SK-N-SH treated with all-trans-retinoic acid at 6 μM for 48 hours (cell line): Measurements from ENCODE around the gene ARHGEF3.

ENCODE experiments used
- ATAC-seq: fragments of 200-7000 bp; cut with Tn5 transposase; 3 replicates; pipeline ENCODE4 v1.9.1; 2020; ENCODE audit warnings: mild to moderate bottlenecking, moderate library complexity
- ARNTL ChIP-seq: fragments of 450-650 bp; formaldehyde crosslinking; IDR thresholded peaks from 2 replicates; pipeline ENCODE4 v1.5.0; 2020; ENCODE audit warnings: low read depth, mild to moderate bottlenecking, moderate library complexity, borderline replicate concordance
- BACH2 ChIP-seq: fragments of 250-450 bp; sonication (Bioruptor Pico); IDR thresholded peaks from 2 replicates; pipeline ENCODE4 v1.9.0; 2021; ENCODE audit warnings: mild to moderate bottlenecking, borderline replicate concordance
- CREB5 ChIP-seq: fragments of 250-450 bp; sonication (Bioruptor Pico); IDR thresholded peaks from 2 replicates; pipeline ENCODE4 v1.5.1; 2020; ENCODE audit warnings: low read depth, mild to moderate bottlenecking, moderate library complexity
- ESRRG ChIP-seq: fragments of 250-450 bp; sonication (Bioruptor Pico); IDR thresholded peaks from 2 replicates; pipeline ENCODE4 v1.6.1; 2021; ENCODE audit warnings: mild to moderate bottlenecking
- ISL1 ChIP-seq: fragments of 250-450 bp; sonication (Bioruptor Pico); IDR thresholded peaks from 2 replicates; pipeline ENCODE4 v2.1.2; 2022; ENCODE audit warnings: mild to moderate bottlenecking, moderate library complexity
- OSR1 ChIP-seq: fragments of 250-450 bp; sonication (Bioruptor Pico); IDR thresholded peaks from 2 replicates; pipeline ENCODE4 v1.8.0; 2022; ENCODE audit warnings: moderate library complexity, mild to moderate bottlenecking, inconsistent platforms
- PATZ1 ChIP-seq: fragments of 250-450 bp; sonication (Bioruptor Pico); IDR thresholded peaks from 2 replicates; pipeline ENCODE4 v1.8.0; 2020; ENCODE audit warnings: mild to moderate bottlenecking, moderate library complexity, borderline replicate concordance
- POU6F1 ChIP-seq: fragments of 250-450 bp; sonication (Bioruptor Pico); IDR thresholded peaks from 2 replicates; pipeline ENCODE4 v1.8.0; 2021; ENCODE audit warnings: low read depth, mild to moderate bottlenecking, moderate library complexity, borderline replicate concordance
- PPARA ChIP-seq: fragments of 250-450 bp; sonication (Bioruptor Pico); IDR thresholded peaks from 2 replicates; pipeline ENCODE4 v1.5.0; 2020; ENCODE audit warnings: mild to moderate bottlenecking, borderline replicate concordance
- SNAI2 ChIP-seq: fragments of 250-450 bp; sonication (Bioruptor Pico); IDR thresholded peaks from 2 replicates; pipeline ENCODE4 v1.5.0; 2020; ENCODE audit warnings: mild to moderate bottlenecking, moderate library complexity
- TCF4 ChIP-seq: fragments of 250-450 bp; sonication (Bioruptor Pico); IDR thresholded peaks from 2 replicates; pipeline ENCODE4 v1.8.0; 2021; ENCODE audit warnings: mild to moderate bottlenecking, moderate library complexity, borderline replicate concordance
- TOX ChIP-seq: fragments of 250-450 bp; sonication (Bioruptor Pico); IDR thresholded peaks from 2 replicates; pipeline ENCODE4 v1.8.0; 2021; ENCODE audit warnings: mild to moderate bottlenecking, moderate library complexity, borderline replicate concordance
- TSHZ2 ChIP-seq: fragments of 250-450 bp; sonication (Bioruptor Pico); IDR thresholded peaks from 2 replicates; pipeline ENCODE4 v1.5.0; 2020; ENCODE audit warnings: mild to moderate bottlenecking, moderate library complexity
- ZC3H10 ChIP-seq: fragments of 250-450 bp; sonication (Bioruptor Pico); IDR thresholded peaks from 2 replicates; pipeline ENCODE4 v1.5.1; 2021; ENCODE audit warnings: mild to moderate bottlenecking, moderate library complexity
- ZFP3 ChIP-seq: fragments of 250-450 bp; sonication (Bioruptor Pico); IDR thresholded peaks from 2 replicates; pipeline ENCODE4 v1.5.0; 2020; ENCODE audit warnings: mild to moderate bottlenecking, moderate library complexity
- ZFP30 ChIP-seq: fragments of 450-650 bp; formaldehyde crosslinking; IDR thresholded peaks from 2 replicates; pipeline ENCODE4 v1.5.0; 2022; ENCODE audit warnings: mild to moderate bottlenecking, moderate library complexity
- ZNF565 ChIP-seq: fragments of 450-650 bp; formaldehyde crosslinking; conservative IDR thresholded peaks from 2 replicates; pipeline ENCODE4 v1.5.0; 2020; ENCODE audit warnings: low read depth, mild to moderate bottlenecking, moderate library complexity
- ZNF8 ChIP-seq: fragments of 450-650 bp; formaldehyde crosslinking; IDR thresholded peaks from 2 replicates; pipeline ENCODE4 v1.5.0; 2020; ENCODE audit warnings: mild to moderate bottlenecking, moderate library complexity

Gene ARHGEF3

GRCh38 chr3:56801662-56802377 lies at the start of gene ARHGEF3:
Gene ARHGEF3, minus strand, starts transcription at chr3:56801949. Its CDS starts 151 bp downstream, at chr3:56801798.
- ATAC-seq: peak; percentile 97
- TF ChIP-seq CREB5 (CRISPR knock-in tag): no peak
- TF ChIP-seq ZFP3 (CRISPR knock-in tag): no peak
- no peak for TF ChIP-seq ZC3H10 (CRISPR knock-in tag)
- no peak for TF ChIP-seq PATZ1 (CRISPR knock-in tag)
- no peak for TF ChIP-seq ZNF565 (CRISPR knock-in tag)
- no peak for TF ChIP-seq TCF4 (CRISPR knock-in tag)
- TF ChIP-seq TOX: no peak
- TF ChIP-seq ESRRG (CRISPR knock-in tag): no peak
- TF ChIP-seq, all 23 proteins: peak for 0

GRCh38 chr3:56849698-56850097 lies 47.9 kb upstream of the ARHGEF3 start:
- no peak for TF ChIP-seq ISL1 (CRISPR knock-in tag)
- TF ChIP-seq ZNF8: no peak
- no peak for TF ChIP-seq POU6F1
- TF ChIP-seq ESRRG (CRISPR knock-in tag): no peak
- TF ChIP-seq, all 23 proteins: peak for 0
- no peak for ATAC-seq

GRCh38 chr3:56845505-56845904 lies 43.8 kb upstream of the ARHGEF3 start:
- ATAC-seq: peak; percentile 68
- TF ChIP-seq ARNTL (CRISPR knock-in tag) (no peak), CREB5 (CRISPR knock-in tag) (peak; percentile 81; the same call in 1 of the 2 replicates), ISL1 (CRISPR knock-in tag) (peak; percentile 64)

GRCh38 chr3:56844536-56844935 lies 42.8 kb upstream of the ARHGEF3 start:
- no peak for ATAC-seq
- TF ChIP-seq BACH2 (CRISPR knock-in tag): no peak
- TF ChIP-seq OSR1: no peak
- TF ChIP-seq ZFP30 (CRISPR knock-in tag): no peak
- no peak for TF ChIP-seq TOX
- TF ChIP-seq POU6F1: no peak
- TF ChIP-seq ZC3H10 (CRISPR knock-in tag): no peak
- TF ChIP-seq ZNF565 (CRISPR knock-in tag): no peak
- no peak for TF ChIP-seq SNAI2 (CRISPR knock-in tag)
- no peak for TF ChIP-seq ZFP3 (CRISPR knock-in tag)
- no peak for TF ChIP-seq PPARA (CRISPR knock-in tag)
- TF ChIP-seq CREB5 (CRISPR knock-in tag): no peak
- no peak for TF ChIP-seq ARNTL (CRISPR knock-in tag)
- no peak for TF ChIP-seq PATZ1 (CRISPR knock-in tag)
- no peak for TF ChIP-seq TSHZ2 (CRISPR knock-in tag)
